Stimulated activated CD4-positive, alpha-beta T cell treated with anti-CD3 and anti-CD28 coated beads, Interleukin-2, amount 100 ng/mL, for 48 hours (primary cell): ENCODE data around the gene BIRC5.
"Not testable (repeated sequence)": the region's sequence is repeated elsewhere in the genome, so short reads cannot be mapped to it uniquely, and the experiment has no call there.

Experiments
- DNase-seq, 2 donors: peaks; one replicate each; pipeline ENCODE4 v3.0.0-alpha.2; 2020

The BIRC5 gene

DNA sequence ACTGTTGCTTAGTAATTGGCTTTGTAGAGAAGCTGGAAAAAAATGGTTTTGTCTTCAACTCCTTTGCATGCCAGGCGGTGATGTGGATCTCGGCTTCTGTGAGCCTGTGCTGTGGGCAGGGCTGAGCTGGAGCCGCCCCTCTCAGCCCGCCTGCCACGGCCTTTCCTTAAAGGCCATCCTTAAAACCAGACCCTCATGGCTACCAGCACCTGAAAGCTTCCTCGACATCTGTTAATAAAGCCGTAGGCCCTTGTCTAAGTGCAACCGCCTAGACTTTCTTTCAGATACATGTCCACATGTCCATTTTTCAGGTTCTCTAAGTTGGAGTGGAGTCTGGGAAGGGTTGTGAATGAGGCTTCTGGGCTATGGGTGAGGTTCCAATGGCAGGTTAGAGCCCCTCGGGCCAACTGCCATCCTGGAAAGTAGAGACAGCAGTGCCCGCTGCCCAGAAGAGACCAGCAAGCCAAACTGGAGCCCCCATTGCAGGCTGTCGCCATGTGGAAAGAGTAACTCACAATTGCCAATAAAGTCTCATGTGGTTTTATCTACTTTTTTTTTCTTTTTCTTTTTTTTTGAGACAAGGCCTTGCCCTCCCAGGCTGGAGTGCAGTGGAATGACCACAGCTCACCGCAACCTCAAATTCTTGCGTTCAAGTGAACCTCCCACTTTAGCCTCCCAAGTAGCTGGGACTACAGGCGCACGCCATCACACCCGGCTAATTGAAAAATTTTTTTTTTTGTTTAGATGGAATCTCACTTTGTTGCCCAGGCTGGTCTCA is 11.2 kb downstream of the BIRC5 start:
- DNase-seq: no peak

- no peak for DNase-seq
Measured at GRCh38 chr17:78226055-78226758, 12.2 kb downstream of the BIRC5 start.

DNA sequence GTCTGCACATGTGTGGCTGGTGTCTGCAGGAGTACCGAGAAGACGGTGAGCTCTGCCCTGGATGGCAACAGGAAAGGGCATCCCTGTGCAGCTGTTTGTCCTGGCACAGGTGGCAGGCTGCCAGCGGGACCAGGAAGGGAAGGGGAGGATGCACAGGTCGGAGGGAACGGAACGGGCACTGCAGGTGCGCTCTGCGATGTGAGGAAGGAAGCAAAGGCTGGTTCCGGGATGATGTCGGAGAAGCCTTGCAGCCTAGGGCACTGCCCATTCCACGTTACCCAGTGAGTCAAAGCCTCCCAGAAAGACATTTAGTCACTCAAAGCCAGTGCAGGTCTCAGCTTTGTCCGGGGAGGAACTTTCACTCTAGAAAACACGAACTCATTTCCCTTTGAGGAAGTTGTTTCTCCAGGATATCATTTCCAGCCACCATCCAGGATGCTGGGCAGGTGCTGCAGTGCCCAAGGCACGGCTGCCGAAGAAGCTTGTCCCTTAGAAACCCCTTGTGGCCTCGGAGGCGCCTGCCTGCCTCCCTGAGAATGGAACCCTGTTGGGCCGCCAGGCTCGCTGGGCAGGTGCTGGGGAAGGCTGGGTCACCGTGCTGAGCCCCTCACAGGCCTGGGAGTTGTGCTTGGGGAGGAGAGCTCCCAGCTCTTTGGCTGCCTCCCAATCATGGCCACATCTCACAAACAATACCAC is 12.9 kb downstream of the BIRC5 start:
- no peak for DNase-seq

DNA sequence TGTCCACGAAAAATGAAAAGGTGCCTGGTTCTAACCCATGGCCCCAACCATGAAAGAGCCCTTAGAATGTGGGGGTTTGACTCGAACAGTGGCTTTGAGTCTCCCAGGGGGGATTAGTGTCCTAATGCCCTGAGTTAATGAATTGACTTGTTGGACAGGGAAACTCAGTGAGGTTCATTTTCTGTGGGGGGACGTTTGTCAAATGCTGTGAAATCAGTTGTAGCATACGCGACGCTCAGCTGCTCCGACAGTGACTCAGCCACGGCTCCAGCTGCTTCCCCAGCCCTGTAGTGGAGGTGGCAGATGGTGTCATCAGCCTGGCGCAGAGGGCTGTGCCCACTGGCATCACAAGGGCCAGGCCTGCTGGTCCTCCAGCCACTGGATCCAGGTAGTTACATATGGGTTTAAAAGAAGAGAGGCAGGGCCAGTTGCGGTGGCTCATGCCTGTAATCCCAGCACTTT is 13.4 kb downstream of the BIRC5 start:
- no peak for DNase-seq

DNA sequence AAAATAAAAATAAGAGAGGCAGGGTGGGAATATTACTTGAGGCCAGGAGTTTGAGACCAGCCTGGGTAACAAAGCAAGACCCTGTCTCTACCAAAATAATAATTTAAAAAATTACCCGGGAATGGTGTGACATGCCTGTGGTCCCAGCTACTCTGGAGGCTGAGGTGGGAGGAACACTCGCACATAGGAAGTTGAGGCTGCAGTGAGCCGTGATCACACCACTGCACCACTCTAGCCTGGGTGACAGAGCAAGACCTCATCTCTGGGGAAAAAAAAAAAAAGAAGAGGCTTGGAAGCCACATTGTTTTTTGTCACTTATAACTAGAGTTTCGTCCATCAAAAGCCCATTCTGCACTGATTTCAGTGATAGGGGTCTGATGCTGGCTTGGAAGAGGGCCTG is 14.1 kb downstream of the BIRC5 start:
- no peak for DNase-seq

- no peak for DNase-seq
Measured at GRCh38 chr17:78230252-78230962, 16.4 kb downstream of the BIRC5 start.

DNA sequence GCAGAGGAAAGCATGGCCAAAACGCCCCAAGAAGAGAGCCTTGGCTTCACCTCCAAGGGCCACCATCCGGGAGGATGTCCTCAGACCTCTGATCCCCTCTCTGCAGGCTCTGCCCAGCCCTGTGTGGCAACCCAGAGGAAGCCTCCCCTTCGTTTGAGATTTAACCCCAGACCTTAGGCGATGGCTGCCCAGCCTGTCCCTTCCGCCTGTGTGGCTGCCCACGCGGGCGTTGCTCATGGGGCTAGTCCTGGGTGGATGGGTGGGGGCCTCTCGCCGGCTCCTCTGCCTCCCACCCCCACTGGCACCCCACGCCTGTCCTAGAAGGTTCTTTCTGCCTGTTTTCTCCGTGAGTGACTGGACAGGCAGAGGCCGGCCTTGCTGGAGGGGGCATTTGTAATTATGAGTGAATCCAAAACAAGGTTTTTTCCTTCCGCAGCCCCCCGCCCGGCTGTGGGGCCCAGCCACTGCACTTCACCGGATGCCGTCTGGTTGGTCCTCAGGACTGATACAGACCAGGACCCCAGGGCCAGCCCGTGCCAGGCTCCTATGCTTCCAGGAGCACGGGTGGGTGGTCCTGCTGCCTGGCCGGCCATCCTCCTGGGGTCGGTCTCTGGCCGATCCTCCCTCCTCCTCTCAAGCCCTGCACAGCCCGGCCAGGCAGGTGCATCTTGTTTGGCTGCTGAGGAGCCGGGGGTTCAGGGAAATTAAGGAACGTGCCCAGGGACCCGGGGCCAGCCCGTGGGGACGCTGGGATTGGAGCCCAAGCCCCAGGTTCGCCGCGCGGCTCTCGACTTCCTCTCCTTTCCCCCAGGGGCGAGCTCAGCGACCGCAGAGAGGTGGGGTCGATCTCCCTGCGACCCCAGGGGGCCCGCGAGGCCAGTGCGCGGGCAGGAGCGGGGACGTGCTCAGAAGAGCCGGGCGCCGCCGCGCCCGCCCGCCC is 17.2 kb downstream of the BIRC5 start, which contains the start of gene TMEM235:
Gene TMEM235, plus strand, starts transcription at position 636 of the 940 bp plus-strand sequence. CDS start 393 bp downstream, outside the sequence.
- DNase-seq: no peak

GRCh38 chr17:78231991-78232858 is 18.2 kb downstream of the BIRC5 start:
- DNase-seq: no peak

GRCh38 chr17:78232859-78233173 is 18.8 kb downstream of the BIRC5 start:
- no peak for DNase-seq

DNA sequence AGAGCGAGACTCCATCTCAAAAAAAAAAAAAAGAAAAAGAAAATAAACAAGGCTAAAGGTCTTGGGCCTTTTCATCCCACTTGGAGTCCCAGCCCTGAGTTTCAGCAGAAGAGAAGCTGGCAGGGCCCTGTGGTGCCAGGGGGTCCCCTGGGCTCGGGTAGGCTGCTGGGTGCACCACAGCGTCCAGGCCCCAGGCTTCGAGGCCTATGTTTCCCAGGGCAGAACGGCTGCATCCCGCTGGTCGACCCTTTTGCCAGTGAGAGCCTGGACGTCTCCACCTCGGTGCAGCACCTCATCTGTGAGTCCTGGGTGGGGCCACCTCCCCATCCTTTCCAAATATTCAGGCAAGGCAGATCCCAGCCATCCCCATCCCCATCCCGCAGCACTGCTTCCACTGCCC is 19.6 kb downstream of the BIRC5 start:
- no peak for DNase-seq

DNA sequence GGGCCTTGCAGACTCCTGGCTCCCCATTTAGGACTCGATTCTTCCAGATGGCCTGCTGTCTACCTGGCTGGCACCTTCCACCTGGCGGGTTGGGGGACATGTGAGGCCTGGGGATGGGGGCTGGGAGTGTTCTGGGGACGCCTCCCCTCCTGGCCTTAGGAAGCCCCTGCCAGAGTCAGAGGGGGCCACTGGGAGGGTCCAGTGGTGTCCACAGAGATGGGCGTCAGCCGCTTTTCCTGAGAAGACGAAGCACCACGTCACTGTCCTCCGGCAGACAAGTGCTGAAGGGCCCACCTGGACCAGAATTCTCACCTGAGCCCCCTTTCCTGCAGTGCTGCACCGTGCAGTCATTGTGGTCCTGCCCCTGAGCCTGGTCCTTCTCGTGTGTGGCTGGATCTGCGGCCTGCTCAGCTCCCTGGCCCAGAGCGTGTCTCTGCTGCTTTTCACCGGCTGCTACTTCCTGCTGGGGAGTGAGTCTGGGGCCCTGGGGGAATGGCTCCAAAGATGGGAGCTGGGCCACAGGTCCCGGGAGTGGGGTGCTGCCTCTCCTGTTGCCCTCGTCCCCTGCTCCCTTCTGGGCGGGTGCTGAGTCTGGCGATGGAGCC is 20.3 kb downstream of the BIRC5 start:
- DNase-seq: no peak

- DNase-seq: not testable (repeated sequence)
Measured at GRCh38 chr17:78235022-78235421, 21.0 kb downstream of the BIRC5 start.

GRCh38 chr17:78235885-78236284 is 21.8 kb downstream of the BIRC5 start:
- no peak for DNase-seq

GRCh38 chr17:78236362-78237127 is 22.5 kb downstream of the BIRC5 start:
- no peak for DNase-seq

GRCh38 chr17:78237401-78238012 is 23.5 kb downstream of the BIRC5 start:
- no peak for DNase-seq

GRCh38 chr17:78238823-78239488 is 24.9 kb downstream of the BIRC5 start:
- DNase-seq: no peak

GRCh38 chr17:78239489-78239931 is 25.5 kb downstream of the BIRC5 start:
- DNase-seq: no peak

- no peak for DNase-seq
Measured at GRCh38 chr17:78240012-78240655, 26.1 kb downstream of the BIRC5 start.
